ENCODE measurements around the gene FDXR. TPM values are rescaled to one million over a fixed set of nuclear protein-coding genes. Genes with fewer than 3 reads are reported as not detected.
A peak's percentile ranks its signal among the peaks of the same experiment; 100 is the strongest.

Gene FDXR
- total and polyA plus RNA-seq, 9 of the 15 experiments (the other 6 are each of a cell fraction or from before 2014, with no cell fraction given): 0.89 to 70.7 (median 30.9) TPM

- peak; percentile 46 for TF ChIP-seq ZNF143 (CRISPR knock-in tag; IDR thresholded peaks at IDR 0.05)
- TF ChIP-seq ZNF696 (CRISPR knock-in tag; conservative IDR thresholded peaks at IDR 0.05): no peak
- TF ChIP-seq ARID4B (CRISPR knock-in tag; IDR thresholded peaks at IDR 0.05): peak; percentile 95
- TF ChIP-seq GABPB1 (CRISPR knock-in tag; IDR thresholded peaks at IDR 0.05): peak; percentile 53; the same call in 1 of the 2 replicates
- no peak for TF ChIP-seq HBP1 (CRISPR knock-in tag; IDR thresholded peaks at IDR 0.05)
- TF ChIP-seq, protein P1, sequence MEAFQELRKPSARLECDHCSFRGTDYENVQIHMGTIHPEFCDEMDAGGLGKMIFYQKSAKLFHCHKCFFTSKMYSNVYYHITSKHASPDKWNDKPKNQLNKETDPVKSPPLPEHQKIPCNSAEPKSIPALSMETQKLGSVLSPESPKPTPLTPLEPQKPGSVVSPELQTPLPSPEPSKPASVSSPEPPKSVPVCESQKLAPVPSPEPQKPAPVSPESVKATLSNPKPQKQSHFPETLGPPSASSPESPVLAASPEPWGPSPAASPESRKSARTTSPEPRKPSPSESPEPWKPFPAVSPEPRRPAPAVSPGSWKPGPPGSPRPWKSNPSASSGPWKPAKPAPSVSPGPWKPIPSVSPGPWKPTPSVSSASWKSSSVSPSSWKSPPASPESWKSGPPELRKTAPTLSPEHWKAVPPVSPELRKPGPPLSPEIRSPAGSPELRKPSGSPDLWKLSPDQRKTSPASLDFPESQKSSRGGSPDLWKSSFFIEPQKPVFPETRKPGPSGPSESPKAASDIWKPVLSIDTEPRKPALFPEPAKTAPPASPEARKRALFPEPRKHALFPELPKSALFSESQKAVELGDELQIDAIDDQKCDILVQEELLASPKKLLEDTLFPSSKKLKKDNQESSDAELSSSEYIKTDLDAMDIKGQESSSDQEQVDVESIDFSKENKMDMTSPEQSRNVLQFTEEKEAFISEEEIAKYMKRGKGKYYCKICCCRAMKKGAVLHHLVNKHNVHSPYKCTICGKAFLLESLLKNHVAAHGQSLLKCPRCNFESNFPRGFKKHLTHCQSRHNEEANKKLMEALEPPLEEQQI (IDR thresholded peaks at IDR 0.05): no peak
- peak; percentile 73 to 77 for TF ChIP-seq NRF1 (conservative IDR thresholded peaks at IDR 0.05 in 1 of 2, IDR thresholded peaks at IDR 0.05 in 1 of 2)
- TF ChIP-seq, protein P2, sequence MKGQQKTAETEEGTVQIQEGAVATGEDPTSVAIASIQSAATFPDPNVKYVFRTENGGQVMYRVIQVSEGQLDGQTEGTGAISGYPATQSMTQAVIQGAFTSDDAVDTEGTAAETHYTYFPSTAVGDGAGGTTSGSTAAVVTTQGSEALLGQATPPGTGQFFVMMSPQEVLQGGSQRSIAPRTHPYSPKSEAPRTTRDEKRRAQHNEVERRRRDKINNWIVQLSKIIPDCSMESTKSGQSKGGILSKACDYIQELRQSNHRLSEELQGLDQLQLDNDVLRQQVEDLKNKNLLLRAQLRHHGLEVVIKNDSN (CRISPR knock-in tag; IDR thresholded peaks at IDR 0.05): peak; percentile 53
- TF ChIP-seq IRF2 (CRISPR knock-in tag; IDR thresholded peaks at IDR 0.05): peak; percentile 69; the same call in 1 of the 2 replicates
- peak; percentile 55; the same call in 1 of the 2 replicates for TF ChIP-seq ETS1 (conservative IDR thresholded peaks at IDR 0.05; ENCODE audit: control insufficient read depth, low read depth, low read length)
- TF ChIP-seq FOS (IDR thresholded peaks at IDR 0.05; ENCODE audit: extremely low read depth, insufficient read length): no peak
- no peak for TF ChIP-seq KAT2B (IDR thresholded peaks at IDR 0.05; ENCODE audit: low read depth, low read length)
- no peak for TF ChIP-seq ZBTB43 (CRISPR knock-in tag; IDR thresholded peaks at IDR 0.05)
- TF ChIP-seq NBN (IDR thresholded peaks at IDR 0.05; ENCODE audit: low read depth): no peak
- TF ChIP-seq CXXC5 (CRISPR knock-in tag; IDR thresholded peaks at IDR 0.05): peak; percentile 67
Measured at GRCh38 chr17:74852237-74853047, 20.4 kb downstream of the FDXR start (continued).
